Measurements from ENCODE around the gene EXOC6B.

EXOC6B gene

DNA sequence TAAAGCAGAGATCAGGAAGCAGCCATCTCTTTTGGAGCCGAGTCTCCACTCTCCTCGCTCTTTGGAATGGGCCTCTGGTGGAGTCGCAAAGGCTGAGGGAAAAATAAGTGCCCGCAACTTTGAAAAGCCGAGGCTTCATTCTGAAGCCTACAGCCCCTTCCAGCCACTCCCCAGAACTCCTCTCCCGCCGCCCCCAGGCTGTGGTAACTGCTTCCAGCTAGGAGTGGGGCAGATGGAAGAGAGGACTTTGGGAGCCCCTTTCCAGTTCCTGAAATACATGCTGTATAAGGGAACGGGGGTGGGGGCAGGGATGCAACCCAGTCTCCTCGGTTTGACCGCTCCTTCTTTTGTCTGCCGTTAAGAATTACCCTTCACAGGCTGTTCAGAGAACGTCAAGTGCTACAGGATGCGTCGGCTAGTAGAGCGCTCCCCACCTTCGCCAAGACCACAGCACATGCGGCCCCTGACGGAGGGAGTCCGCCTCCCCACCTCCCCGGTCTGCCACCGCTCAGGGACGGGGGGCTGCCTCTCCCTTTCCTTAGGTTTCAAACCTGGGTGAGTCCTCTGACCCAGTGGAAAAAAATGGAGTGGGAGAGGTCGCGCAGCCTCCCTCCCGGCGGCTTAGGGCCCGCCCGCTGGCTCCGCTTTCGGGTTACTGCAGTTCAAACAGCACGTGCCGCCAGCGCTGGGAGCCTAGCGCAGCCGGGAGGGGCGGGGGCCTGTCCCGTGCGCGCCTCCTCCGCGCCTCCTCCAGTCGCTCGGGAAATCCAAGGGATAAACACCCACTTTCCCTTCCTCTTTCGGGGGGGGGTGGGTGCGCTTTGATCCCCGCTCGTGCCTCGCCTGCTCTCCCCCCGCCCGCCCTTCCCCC, 683.0 kb downstream of the EXOC6B start:
- POLR2A ChIA-PET, result no interaction called here
- TF ChIP-seq, protein P1, sequence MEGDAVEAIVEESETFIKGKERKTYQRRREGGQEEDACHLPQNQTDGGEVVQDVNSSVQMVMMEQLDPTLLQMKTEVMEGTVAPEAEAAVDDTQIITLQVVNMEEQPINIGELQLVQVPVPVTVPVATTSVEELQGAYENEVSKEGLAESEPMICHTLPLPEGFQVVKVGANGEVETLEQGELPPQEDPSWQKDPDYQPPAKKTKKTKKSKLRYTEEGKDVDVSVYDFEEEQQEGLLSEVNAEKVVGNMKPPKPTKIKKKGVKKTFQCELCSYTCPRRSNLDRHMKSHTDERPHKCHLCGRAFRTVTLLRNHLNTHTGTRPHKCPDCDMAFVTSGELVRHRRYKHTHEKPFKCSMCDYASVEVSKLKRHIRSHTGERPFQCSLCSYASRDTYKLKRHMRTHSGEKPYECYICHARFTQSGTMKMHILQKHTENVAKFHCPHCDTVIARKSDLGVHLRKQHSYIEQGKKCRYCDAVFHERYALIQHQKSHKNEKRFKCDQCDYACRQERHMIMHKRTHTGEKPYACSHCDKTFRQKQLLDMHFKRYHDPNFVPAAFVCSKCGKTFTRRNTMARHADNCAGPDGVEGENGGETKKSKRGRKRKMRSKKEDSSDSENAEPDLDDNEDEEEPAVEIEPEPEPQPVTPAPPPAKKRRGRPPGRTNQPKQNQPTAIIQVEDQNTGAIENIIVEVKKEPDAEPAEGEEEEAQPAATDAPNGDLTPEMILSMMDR (IDR thresholded peaks at IDR 0.05; ENCODE audit: control extremely low read depth, extremely low read depth, low read depth, missing control alignments), result no peak

GRCh38 chr2:72141881-72142451, 683.9 kb downstream of the EXOC6B start:
- ChIA-PET POLR2A (no interaction called here), CTCF (no interaction called here)
- DNase-seq (ENCODE audit: extremely low spot score), result no peak
- TF ChIP-seq, protein P1 (IDR thresholded peaks at IDR 0.05; ENCODE audit: control extremely low read depth, extremely low read depth, low read depth, missing control alignments), result no peak

More for the DNA sequence above, 683.0 kb downstream of the EXOC6B start:
- CTCF ChIA-PET, result no interaction called here
- DNase-seq (ENCODE audit: extremely low spot score), result no peak

- TF ChIP-seq, protein P1 (IDR thresholded peaks at IDR 0.05; ENCODE audit: control extremely low read depth, extremely low read depth, low read depth, missing control alignments), result no peak
- DNase-seq (ENCODE audit: extremely low spot score), result no peak
- ChIA-PET CTCF (interaction anchor here (0.8 to 1.0 kb wide), 2 partner anchors 9 to 217 kb away, joined by 3 to 4 read pairs; no protein-coding TSS in a partner anchor), POLR2A (no interaction called here)
Measured at GRCh38 chr2:72141032-72141645, 684.7 kb downstream of the EXOC6B start.

DNA sequence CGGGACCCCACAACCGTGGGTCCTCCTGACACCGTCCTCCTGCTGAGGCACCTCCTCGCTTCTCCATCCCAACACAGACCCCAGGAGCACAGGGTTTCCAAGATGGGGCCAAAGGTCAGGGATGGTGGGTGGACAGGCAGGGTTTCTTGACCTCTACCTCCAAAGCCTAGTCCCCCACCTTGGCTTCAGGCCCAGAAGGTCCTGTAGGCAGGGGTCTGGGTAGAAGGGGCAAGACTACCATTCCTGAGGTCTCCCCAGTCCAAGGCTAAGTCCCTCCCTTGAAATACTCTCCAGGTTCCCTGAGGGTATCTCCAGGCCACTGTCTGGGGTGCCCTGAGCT, 685.2 kb downstream of the EXOC6B start:
- POLR2A ChIA-PET, result no interaction called here
- TF ChIP-seq, protein P1 (IDR thresholded peaks at IDR 0.05; ENCODE audit: control extremely low read depth, extremely low read depth, low read depth, missing control alignments), result no peak
- no peak for DNase-seq (ENCODE audit: extremely low spot score)
- CTCF ChIA-PET, result interaction anchor here (0.8 to 1.0 kb wide), 2 partner anchors 9 to 216 kb away, joined by 3 to 4 read pairs; no protein-coding TSS in a partner anchor

DNA sequence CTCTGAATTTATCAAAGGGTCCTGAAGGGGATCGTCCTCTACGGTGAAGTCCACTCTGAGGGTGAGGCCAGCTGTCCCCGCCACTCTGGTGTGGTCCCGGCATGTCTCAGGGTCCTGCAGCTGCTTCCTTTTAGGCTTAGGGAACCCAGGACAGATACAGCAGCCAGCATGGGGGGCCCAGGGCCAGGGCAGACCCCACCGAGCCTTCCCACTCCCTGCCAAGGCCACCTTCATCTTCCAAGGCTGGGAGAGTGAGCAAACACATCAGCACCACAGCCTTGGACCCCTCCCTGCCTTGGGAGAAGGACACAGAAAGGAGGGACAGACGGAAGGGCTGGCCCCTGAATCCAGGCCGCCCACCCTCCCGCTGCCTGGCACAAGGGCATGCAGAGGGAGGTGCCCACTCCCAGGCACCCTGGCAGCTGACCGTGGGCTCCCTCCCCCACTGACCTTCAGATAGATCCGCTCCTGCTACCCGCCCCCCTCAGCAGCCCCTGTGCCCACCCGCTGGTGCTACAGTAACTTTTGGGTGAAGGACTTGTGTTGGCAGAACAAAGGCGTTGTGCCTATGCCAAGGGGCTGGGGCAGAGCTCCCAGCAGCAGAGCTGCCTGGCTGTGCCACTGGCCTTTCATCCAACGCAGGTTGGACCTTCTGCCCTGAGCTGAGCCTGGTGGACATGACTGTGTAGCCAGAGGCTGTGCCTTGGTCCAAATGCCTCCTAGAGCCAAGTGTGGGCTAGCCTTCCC, 685.8 kb downstream of the EXOC6B start:
- CTCF ChIA-PET, result interaction anchor here (0.8 to 1.8 kb wide), 3 partner anchors 10 to 216 kb away, joined by 3 to 4 read pairs (median 4); no protein-coding TSS in a partner anchor
- no peak for DNase-seq (ENCODE audit: extremely low spot score)
- POLR2A ChIA-PET, result no interaction called here
- TF ChIP-seq, protein P1 (IDR thresholded peaks at IDR 0.05; ENCODE audit: control extremely low read depth, extremely low read depth, low read depth, missing control alignments), result no peak

- TF ChIP-seq, protein P1 (IDR thresholded peaks at IDR 0.05; ENCODE audit: control extremely low read depth, extremely low read depth, low read depth, missing control alignments), result no peak
- DNase-seq (ENCODE audit: extremely low spot score), result no peak
- ChIA-PET CTCF (interaction anchor here (1.8 kb wide), 1 partner anchor 11 kb away, joined by 4 read pairs; no protein-coding TSS in a partner anchor), POLR2A (no interaction called here)
Measured at GRCh38 chr2:72139471-72139873, 686.4 kb downstream of the EXOC6B start.

Data from GM10248 (cell line).